K562 (cell line): ENCODE data around the gene TENM4. TPM values are rescaled to one million over a fixed set of nuclear protein-coding genes. Genes with fewer than 3 reads are reported as not detected.

Source experiments
- ATAC-seq: fragments of 200-7000 bp; cut with Tn5 transposase; 3 replicates; pipeline ENCODE4 v1.9.1; 2020; ENCODE audit warnings: moderate library complexity
- BruUV-seq: library from RNA; stranded (reverse); fragments of 400-500 nt; replicated peaks from 2 replicates; lab custom pipeline; 2021; lab: Mats Ljungman, UMichigan
- CTCF ChIA-PET: fragments of 300-600 bp; formaldehyde crosslinking; extraction: SDS; loops from one replicate; lab custom pipeline; 2021; ENCODE audit warnings: low intra/inter-chr PET ratio; lab: Yijun Ruan, JAX
- POLR2A ChIA-PET: fragments of 300-600, 350-650 bp; sonication (Branson Sonifier 250); formaldehyde crosslinking; extraction: SDS; loops from one replicate; lab custom pipeline; 2021; ENCODE audit warnings: antibody characterized with exemption, inconsistent platforms; lab: Yijun Ruan, JAX
- DNase-seq, 4 experiments: peaks; one replicate each; pipeline versions ENCODE4 v3.0.0 to v3.0.0-alpha.2; 2011 to 2018; ENCODE audit warnings: low spot score in 3 of 4, mixed read lengths in 3 of 4; ENCODE audit errors: extremely low read depth in 1 of 4
- FAIRE-seq: peaks from 2 replicates; lab custom pipeline; 2011; peaks lifted over from hg19 to GRCh38; lab: Jason Lieb, UNC
- H2AFZ ChIP-seq: 2 replicates; pipeline ENCODE4 v1.6.0; 2011; ENCODE audit warnings: low read depth, low read length, control low read depth, inconsistent platforms
- H3K27ac ChIP-seq: fragments of 200-600 bp; 3 replicates; pipeline ENCODE4 v1.8.0; 2011; ENCODE audit warnings: low read depth, mild to moderate bottlenecking, control low read depth, inconsistent platforms, low read length, moderate library complexity, mixed read lengths; ENCODE audit errors: extremely low read depth
- H3K27me3 ChIP-seq, 2 experiments: fragments of 300-600 bp in 1 of 2; 2 replicates in 1 of 2; 3 replicates in 1 of 2; pipeline versions ENCODE4 v1.6.0 to v1.8.0; 2011; ENCODE audit warnings: inconsistent platforms in 2 of 2, low read length in 2 of 2, mild to moderate bottlenecking in 1 of 2, mixed read lengths in 1 of 2, moderate library complexity in 1 of 2; ENCODE audit not compliant: control insufficient read depth in 2 of 2, insufficient read depth in 2 of 2
- H3K36me3 ChIP-seq: fragments of 300-600 bp; 3 replicates; pipeline ENCODE4 v1.8.0; 2011; ENCODE audit warnings: mild to moderate bottlenecking, low read length, inconsistent platforms; ENCODE audit not compliant: control insufficient read depth, insufficient read depth
- H3K4me1 ChIP-seq, 2 experiments: fragments of 200-600 bp in 1 of 2; replicated peaks in 1 of 2; 2 replicates in 1 of 2; 3 replicates in 1 of 2; pipeline versions ENCODE4 v1.5.1 to v1.8.0; 2011; ENCODE audit warnings: inconsistent platforms in 2 of 2, low read length in 2 of 2, mild to moderate bottlenecking in 1 of 2, mixed read lengths in 1 of 2, moderate library complexity in 1 of 2; ENCODE audit not compliant: control insufficient read depth in 2 of 2, insufficient read depth in 2 of 2
- H3K4me2 ChIP-seq: 2 replicates; pipeline ENCODE4 v1.6.1; 2011; ENCODE audit warnings: low read length, control low read depth, inconsistent platforms, mixed read lengths; ENCODE audit not compliant: insufficient read depth
- H3K4me3 ChIP-seq: fragments of 200-600 bp; sonication (generic), shearing (Covaris generic); 2 replicates; pipeline ENCODE4 v1.5.1; 2016; ENCODE audit warnings: control low read depth, inconsistent platforms
- H3K79me2 ChIP-seq: fragments of 200-600 bp; 3 replicates; pipeline ENCODE4 v1.8.0; 2011; ENCODE audit warnings: low read length, inconsistent platforms; ENCODE audit not compliant: control insufficient read depth, insufficient read depth
- H3K9ac ChIP-seq, 2 experiments: 2 replicates each; pipeline versions ENCODE4 v1.6.0 to v1.6.1; 2011; ENCODE audit warnings: low read depth in 2 of 2, low read length in 2 of 2, control low read depth in 1 of 2, inconsistent platforms in 1 of 2, mild to moderate bottlenecking in 1 of 2, mixed read lengths in 1 of 2; ENCODE audit not compliant: insufficient read depth in 1 of 2
- H3K9me1 ChIP-seq: one replicate; pipeline ENCODE4 v1.6.0; 2011; ENCODE audit warnings: inconsistent platforms, mild to moderate bottlenecking, low read length, moderate library complexity; ENCODE audit not compliant: control insufficient read depth, insufficient read depth
- H3K9me3 ChIP-seq: replicated peaks from 2 replicates; pipeline ENCODE4 v1.5.1; 2011; ENCODE audit warnings: low read depth, low read length, inconsistent platforms; ENCODE audit not compliant: control insufficient read depth, insufficient read depth
- H4K20me1 ChIP-seq: replicated peaks from 2 replicates; pipeline ENCODE4 v1.6.1; 2011; ENCODE audit warnings: low read length, inconsistent platforms, mixed read lengths; ENCODE audit not compliant: control insufficient read depth, insufficient read depth
- CC2D1A ChIP-seq: fragments of 450-650 bp; IDR thresholded peaks from 2 replicates; pipeline ENCODE4 v1.6.1; 2017; ENCODE audit warnings: mild to moderate bottlenecking
- HINFP ChIP-seq: fragments of 450-650 bp; conservative IDR thresholded peaks from 2 replicates; pipeline ENCODE4 v1.6.1; 2016; ENCODE audit warnings: missing genetic modification characterization, low read depth, mild to moderate bottlenecking, control low read depth, missing compliant biosample characterization
- ZNF695 ChIP-seq: fragments of 450-650 bp; formaldehyde crosslinking; IDR thresholded peaks from 2 replicates; pipeline ENCODE4 v1.4.0; 2020; ENCODE audit warnings: mild to moderate bottlenecking, moderate library complexity
- WGBS: fragments of 100-300 bp; shearing (Covaris generic); methylation state at CpG from one replicate; pipeline ENCODE4 v1.1.6; 2016; ENCODE audit warnings: low coverage, mixed read lengths; ENCODE audit not compliant: insufficient coverage; ENCODE audit errors: missing lambda C conversion rate; 5-methylcytosine and 5-hydroxymethylcytosine counted together
- in situ Hi-C: fragments of 300-500 bp; cut with MboI; formaldehyde crosslinking; loops from 4 replicates; pipeline ENCODE4 v1.15.0; 2018; ENCODE audit warnings: inconsistent platforms, mixed read lengths
- intact Hi-C: fragments of 100-400 bp; cut with micrococcal nuclease; formaldehyde crosslinking; loops from 2 replicates; pipeline ENCODE4 v1.14.2; 2022
- polyA plus RNA-seq, 8 experiments: library from polyadenylated mRNA; depleted of rRNA in 4 of 8; stranded (reverse) in 5 of 8; unstranded in 3 of 8; fragments of >200 nt; fragmentation: Nextera tagmentation in 2 of 8; fragmentation: Illumina TruSeq in 1 of 8; extraction: Ambion mirVana in 2 of 8; extraction: Trizol in 1 of 8; gene quantifications; 2 replicates each; pipeline versions ENCODE4 v1.2.1 to v1.2.3, GENCODE V29; 2011 to 2014; ENCODE audit warnings: inconsistent platforms in 1 of 8, missing spikeins in 1 of 8
- total RNA-seq, 7 experiments: library from RNA; depleted of rRNA in 6 of 7; stranded (reverse); fragments of >200 nt in 6 of 7; fragmentation: Illumina TruSeq in 2 of 7; extraction: Trizol in 2 of 7; gene quantifications; 2 replicates each; pipeline versions ENCODE4 v1.2.1 to v1.2.3, GENCODE V29; 2011 to 2021; ENCODE audit warnings: low replicate concordance in 1 of 7
- TF ChIP-seq, protein P1 (sequence below): fragments of 450-650 bp; IDR thresholded peaks from 2 replicates; pipeline ENCODE4 v1.6.1; 2017; ENCODE audit warnings: antibody characterized with exemption

The TENM4 gene
- total and polyA plus RNA-seq, 9 of the 15 experiments (the other 6 are each of a cell fraction or from before 2014, with no cell fraction given) = 0.16 TPM; not detected in 8

DNA sequence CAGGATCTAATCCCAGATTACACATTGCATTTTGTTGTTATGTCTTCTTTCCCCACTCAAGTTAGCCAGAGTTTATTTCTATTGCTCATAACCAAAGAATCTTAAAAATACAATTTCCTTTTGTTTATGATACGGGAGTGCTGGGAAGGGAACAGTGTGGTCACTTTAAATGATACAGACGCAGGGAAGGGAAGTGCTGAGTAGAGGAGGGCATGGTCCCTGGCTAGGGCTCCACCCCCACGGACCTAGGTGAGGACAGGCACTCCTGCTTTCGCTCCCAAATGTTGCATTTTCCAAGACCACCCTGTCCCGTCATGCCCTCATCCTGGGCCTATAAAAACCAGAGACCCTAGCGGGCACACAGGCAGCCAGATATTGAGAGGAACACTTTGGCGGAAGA is 835.5 kb downstream of the TENM4 start:
- Histone ChIP-seq H3K4me3 (0 out of 2 replicates have a peak overlapping the region, but pooled peaks have one; percentile 14), H3K9ac (peak overlapping the region in 1 of 2 experiments; percentile 71; a peak in 1 of 4 replicates), H2AFZ (peak overlapping the region; percentile 79), H3K36me3 (no peaks in the 10 kb centered on the region), H3K4me2 (peak overlapping the region; percentile 51; the same call in 1 of the 2 replicates), H4K20me1 (no peaks in the 10 kb centered on the region), H3K79me2 (no peaks in the 10 kb centered on the region), H3K27me3 (peaks cover 26% of the 10 kb centered on the region in 2 experiments; a peak in 4 of 5 replicates), H3K9me1 (no peaks in the 10 kb centered on the region), H3K4me1 (no peaks in the 10 kb centered on the region; a peak in 1 of 5 replicates), H3K9me3 (no peaks in the 10 kb centered on the region), H3K27ac (no peak overlapping the region)
- TF ChIP-seq ZNF695 (CRISPR knock-in tag) (no peak), HINFP (tag) (peak; percentile 98), CC2D1A (peak; percentile 85)
- TF ChIP-seq, protein P1, sequence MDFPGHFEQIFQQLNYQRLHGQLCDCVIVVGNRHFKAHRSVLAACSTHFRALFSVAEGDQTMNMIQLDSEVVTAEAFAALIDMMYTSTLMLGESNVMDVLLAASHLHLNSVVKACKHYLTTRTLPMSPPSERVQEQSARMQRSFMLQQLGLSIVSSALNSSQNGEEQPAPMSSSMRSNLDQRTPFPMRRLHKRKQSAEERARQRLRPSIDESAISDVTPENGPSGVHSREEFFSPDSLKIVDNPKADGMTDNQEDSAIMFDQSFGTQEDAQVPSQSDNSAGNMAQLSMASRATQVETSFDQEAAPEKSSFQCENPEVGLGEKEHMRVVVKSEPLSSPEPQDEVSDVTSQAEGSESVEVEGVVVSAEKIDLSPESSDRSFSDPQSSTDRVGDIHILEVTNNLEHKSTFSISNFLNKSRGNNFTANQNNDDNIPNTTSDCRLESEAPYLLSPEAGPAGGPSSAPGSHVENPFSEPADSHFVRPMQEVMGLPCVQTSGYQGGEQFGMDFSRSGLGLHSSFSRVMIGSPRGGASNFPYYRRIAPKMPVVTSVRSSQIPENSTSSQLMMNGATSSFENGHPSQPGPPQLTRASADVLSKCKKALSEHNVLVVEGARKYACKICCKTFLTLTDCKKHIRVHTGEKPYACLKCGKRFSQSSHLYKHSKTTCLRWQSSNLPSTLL = peak; percentile 93
- DNase-seq (no peak), ATAC-seq (peak; percentile 52; the same call in 1 of the 3 replicates), FAIRE-seq (no peak)
- intact Hi-C loops = no loop called here
- in situ Hi-C loops = no loop called here
- CTCF ChIA-PET = no interaction called here
- 9% methylated on average over 7 of the region's 7 CpGs for WGBS
- POLR2A ChIA-PET = no interaction called here
- BruUV-seq = no TSS peak
